ENCODE data around the gene FAM131C.

FAM131C gene

DNA sequence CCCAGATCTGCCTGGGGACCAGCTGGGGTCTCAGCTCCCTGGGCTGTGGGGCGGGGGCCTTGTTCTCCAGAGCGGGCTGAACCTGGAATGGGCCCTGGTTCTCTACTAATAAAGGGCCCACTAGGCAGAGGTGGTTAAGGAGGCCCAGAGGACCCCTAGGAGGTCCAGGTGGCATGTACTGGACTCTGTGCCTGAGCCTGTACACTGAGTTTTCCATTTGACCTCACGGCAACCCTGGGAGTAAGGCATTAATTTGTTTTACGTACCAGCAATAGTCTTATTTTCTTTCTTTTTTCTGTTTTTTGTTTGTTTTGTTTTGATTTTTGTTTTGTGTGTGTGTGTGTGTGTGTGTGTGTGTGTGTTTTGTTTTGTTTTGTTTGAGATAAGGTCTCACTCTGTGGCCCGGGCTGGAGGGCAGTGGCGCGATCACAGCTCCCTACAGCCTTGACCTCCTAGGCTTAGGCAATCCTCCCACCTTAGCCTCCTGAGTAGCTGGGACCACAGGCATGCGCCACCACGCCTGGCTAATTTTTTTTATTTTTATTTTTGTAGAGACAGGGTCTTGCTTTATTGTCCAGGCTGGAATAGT, 19.6 kb upstream of the FAM131C start:
- Histone ChIP-seq H3K4me3 (IDR thresholded peaks at IDR 0.05; ENCODE audit: insufficient read depth, low read depth, low read length) (no peak overlapping the region), H4K20me1 (ENCODE audit: insufficient read depth) (no peaks in the 10 kb centered on the region), H3K27ac (no peak overlapping the region), H3K4me2 (no peak overlapping the region), H3K4me1 (ENCODE audit: low read depth, poor library complexity, severe bottlenecking) (no peaks in the 10 kb centered on the region), H3K27me3 (ENCODE audit: insufficient read depth, low read depth) (peaks cover 8% of the 10 kb centered on the region; the same call in 1 of the 2 replicates), H3K79me2 (ENCODE audit: insufficient read depth, low read depth) (no peaks in the 10 kb centered on the region), H3K36me3 (ENCODE audit: insufficient read depth) (no peaks in the 10 kb centered on the region), H3K9ac (no peak overlapping the region), H2AFZ (ENCODE audit: low read depth) (no peak overlapping the region)
- TF ChIP-seq, protein P1, sequence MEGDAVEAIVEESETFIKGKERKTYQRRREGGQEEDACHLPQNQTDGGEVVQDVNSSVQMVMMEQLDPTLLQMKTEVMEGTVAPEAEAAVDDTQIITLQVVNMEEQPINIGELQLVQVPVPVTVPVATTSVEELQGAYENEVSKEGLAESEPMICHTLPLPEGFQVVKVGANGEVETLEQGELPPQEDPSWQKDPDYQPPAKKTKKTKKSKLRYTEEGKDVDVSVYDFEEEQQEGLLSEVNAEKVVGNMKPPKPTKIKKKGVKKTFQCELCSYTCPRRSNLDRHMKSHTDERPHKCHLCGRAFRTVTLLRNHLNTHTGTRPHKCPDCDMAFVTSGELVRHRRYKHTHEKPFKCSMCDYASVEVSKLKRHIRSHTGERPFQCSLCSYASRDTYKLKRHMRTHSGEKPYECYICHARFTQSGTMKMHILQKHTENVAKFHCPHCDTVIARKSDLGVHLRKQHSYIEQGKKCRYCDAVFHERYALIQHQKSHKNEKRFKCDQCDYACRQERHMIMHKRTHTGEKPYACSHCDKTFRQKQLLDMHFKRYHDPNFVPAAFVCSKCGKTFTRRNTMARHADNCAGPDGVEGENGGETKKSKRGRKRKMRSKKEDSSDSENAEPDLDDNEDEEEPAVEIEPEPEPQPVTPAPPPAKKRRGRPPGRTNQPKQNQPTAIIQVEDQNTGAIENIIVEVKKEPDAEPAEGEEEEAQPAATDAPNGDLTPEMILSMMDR (conservative IDR thresholded peaks at IDR 0.05; ENCODE audit: low read depth, low read length): no peak

DNA sequence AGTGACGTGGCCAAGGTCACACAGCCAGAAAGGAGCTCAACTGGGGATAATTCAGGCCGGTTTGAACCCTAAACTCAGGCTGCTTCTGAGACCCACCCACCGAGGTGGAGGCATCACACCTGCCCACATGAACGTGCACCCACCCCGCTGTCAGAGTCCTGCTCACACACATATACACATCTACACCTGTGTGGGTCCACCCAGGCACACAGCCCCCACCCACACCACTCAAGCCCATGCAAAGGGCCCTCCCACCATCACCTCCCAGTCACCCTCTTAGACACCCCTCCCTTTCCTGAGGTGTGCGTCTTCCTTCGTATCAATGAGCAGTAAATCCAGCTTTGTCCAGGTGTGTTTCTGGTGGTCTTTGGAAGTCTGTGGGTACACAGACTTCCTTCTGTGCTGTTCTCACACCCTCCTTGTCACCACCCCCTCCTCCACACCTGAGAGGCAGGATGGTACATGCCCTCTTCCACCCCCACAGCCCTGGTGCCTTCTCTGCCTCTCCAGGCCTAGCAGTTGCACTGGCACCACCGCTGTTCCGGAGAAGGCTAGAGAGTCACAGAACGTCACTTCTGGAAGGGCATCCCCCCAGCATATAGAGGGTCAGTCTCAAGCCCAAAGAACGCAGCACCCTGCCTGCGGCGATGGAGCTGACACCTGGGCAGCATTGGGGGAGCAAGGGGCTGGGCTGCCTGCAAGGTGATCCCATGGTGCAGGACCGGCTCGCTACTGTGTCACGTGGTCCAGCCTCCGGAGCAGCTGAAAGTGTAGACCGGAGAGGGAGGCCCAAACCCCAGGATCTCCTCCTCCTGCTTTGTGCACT, 18.9 kb upstream of the FAM131C start:
- TF ChIP-seq, protein P1 (conservative IDR thresholded peaks at IDR 0.05; ENCODE audit: low read depth, low read length): no peak
- Histone ChIP-seq H3K27me3 (ENCODE audit: insufficient read depth, low read depth) (peaks cover 8% of the 10 kb centered on the region; the same call in 1 of the 2 replicates), H4K20me1 (ENCODE audit: insufficient read depth) (no peaks in the 10 kb centered on the region)

DNA sequence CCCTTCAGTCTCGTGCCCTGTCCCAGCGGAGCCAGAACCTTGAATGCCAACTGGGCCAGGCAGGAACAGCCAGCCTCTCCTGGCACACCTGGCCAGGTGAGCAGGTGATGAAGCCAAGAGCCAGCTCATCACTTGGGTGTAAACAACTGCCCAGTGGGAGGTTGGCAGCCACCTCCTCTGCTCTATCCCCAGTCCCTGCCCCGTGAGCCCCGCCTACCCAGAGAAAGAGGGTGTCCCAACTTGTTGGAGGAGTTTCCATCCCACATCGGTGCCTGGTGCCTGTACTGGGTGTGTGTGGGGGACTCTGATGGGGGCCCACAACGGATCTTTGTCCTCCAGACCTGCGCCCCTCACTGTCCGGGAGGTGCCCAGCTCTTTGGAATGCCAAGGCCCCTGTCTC, 17.8 kb upstream of the FAM131C start:
- Histone ChIP-seq H3K4me1 (ENCODE audit: low read depth, poor library complexity, severe bottlenecking) (no peaks in the 10 kb centered on the region), H3K4me3 (IDR thresholded peaks at IDR 0.05; ENCODE audit: insufficient read depth, low read depth, low read length) (no peak overlapping the region), H3K9ac (no peak overlapping the region), H3K4me2 (no peak overlapping the region), H3K36me3 (ENCODE audit: insufficient read depth) (no peaks in the 10 kb centered on the region), H4K20me1 (ENCODE audit: insufficient read depth) (no peaks in the 10 kb centered on the region), H2AFZ (ENCODE audit: low read depth) (no peak overlapping the region), H3K27ac (no peak overlapping the region), H3K27me3 (ENCODE audit: insufficient read depth, low read depth) (peaks cover 8% of the 10 kb centered on the region; the same call in 1 of the 2 replicates), H3K79me2 (ENCODE audit: insufficient read depth, low read depth) (no peaks in the 10 kb centered on the region)
- TF ChIP-seq, protein P1 (conservative IDR thresholded peaks at IDR 0.05; ENCODE audit: low read depth, low read length): no peak

More for the DNA sequence above, 18.9 kb upstream of the FAM131C start:
- H3K4me3 ChIP-seq (IDR thresholded peaks at IDR 0.05; ENCODE audit: insufficient read depth, low read depth, low read length): no peak overlapping the region
- H3K4me2 ChIP-seq: no peak overlapping the region
- no peaks in the 10 kb centered on the region for H3K36me3 ChIP-seq (ENCODE audit: insufficient read depth)
- H3K4me1 ChIP-seq (ENCODE audit: low read depth, poor library complexity, severe bottlenecking): no peaks in the 10 kb centered on the region
- H3K79me2 ChIP-seq (ENCODE audit: insufficient read depth, low read depth): no peaks in the 10 kb centered on the region
- no peak overlapping the region for H2AFZ ChIP-seq (ENCODE audit: low read depth)
- no peak overlapping the region for H3K9ac ChIP-seq
- no peak overlapping the region for H3K27ac ChIP-seq

DNA sequence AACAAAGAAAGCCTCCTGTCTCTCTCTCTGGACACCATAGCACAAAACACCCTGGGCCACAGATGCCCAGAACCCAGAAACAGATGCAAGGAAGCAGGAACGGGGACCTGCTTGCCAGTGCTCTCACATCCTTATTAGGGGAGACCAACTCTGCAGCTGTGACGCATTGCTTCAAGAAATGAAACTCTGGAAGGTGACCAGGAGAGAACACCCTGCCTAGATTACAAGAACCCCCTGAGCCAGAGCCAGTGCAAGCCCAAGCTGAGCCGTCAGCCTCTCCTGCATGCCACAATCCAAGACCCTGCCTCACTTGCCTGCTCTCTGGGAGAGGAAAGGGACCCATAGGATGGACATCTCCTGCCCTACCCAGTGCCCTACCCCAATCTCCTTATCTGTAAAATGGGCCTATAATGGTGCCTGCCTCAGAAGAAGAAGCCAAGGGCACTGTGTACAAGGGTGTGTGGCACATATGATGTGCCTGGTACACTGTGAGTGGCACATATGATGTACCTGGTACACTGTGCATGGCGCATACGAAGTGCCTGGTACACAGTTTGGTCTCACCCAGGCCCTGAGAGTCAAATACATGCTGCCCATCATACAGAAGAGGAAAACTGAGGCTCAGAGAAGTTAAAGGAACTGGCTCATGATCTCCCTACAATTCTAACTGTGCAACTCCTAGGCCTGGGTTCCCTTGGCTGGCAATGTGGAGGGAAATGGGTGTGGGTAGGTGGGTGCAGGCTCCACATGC, 16.8 kb upstream of the FAM131C start:
- Histone ChIP-seq H3K4me2 (no peak overlapping the region), H3K27me3 (ENCODE audit: insufficient read depth, low read depth) (peaks cover 8% of the 10 kb centered on the region; the same call in 1 of the 2 replicates), H3K4me3 (IDR thresholded peaks at IDR 0.05; ENCODE audit: insufficient read depth, low read depth, low read length) (no peak overlapping the region), H4K20me1 (ENCODE audit: insufficient read depth) (no peaks in the 10 kb centered on the region), H3K9ac (no peak overlapping the region), H3K36me3 (ENCODE audit: insufficient read depth) (no peaks in the 10 kb centered on the region), H3K27ac (no peak overlapping the region), H3K79me2 (ENCODE audit: insufficient read depth, low read depth) (no peaks in the 10 kb centered on the region), H3K4me1 (ENCODE audit: low read depth, poor library complexity, severe bottlenecking) (no peaks in the 10 kb centered on the region), H2AFZ (ENCODE audit: low read depth) (no peak overlapping the region)
- TF ChIP-seq, protein P1 (conservative IDR thresholded peaks at IDR 0.05; ENCODE audit: low read depth, low read length): no peak

Data from KMS-11 (cell line).